ENCODE measurements around the gene SIGLEC1. TPM values are rescaled to one million over a fixed set of nuclear protein-coding genes. Genes with fewer than 3 reads are reported as not detected.
A peak's percentile ranks its signal among the peaks of the same experiment; 100 is the strongest.

The SIGLEC1 gene
- total RNA-seq, 1 experiment from 2014 or later = not detected

DNA sequence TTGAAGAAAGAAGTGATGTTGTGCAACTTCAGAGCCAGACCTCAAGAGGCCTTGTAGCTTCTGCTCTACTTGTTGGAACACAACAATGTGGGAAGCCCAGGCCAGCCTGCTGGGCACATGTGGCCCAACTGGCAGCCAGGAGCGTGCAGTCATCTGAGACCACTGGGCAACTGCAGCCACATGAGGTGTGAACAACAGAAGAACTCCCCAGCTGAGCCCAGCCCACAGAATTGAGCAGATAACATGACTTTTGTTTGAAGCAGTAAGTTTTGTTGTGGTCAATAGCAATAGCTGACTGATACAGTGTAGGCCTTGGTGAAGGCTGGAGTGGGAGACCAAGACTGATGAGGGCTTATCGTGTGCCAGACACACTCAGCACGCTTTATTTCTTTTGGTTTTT is 22.0 kb downstream of the SIGLEC1 start:
- no peak for DNase-seq
- POLR2A ChIA-PET = no interaction called here
- Histone ChIP-seq H3K9me3 (no peaks in the 10 kb centered on the region), H3K4me3 (ENCODE audit: low read depth, low read length) (no peak overlapping the region), H3K4me1 (no peaks in the 10 kb centered on the region), H3K36me3 (ENCODE audit: control insufficient read depth, insufficient read depth, low read length) (no peaks in the 10 kb centered on the region), H3K27me3 (replicated peaks; ENCODE audit: control insufficient read depth, insufficient read depth, low read length) (no peaks in the 10 kb centered on the region)
- intact Hi-C loops (cut with micrococcal nuclease; ENCODE audit: unreplicated experiment) = no loop called here
- Mint-ChIP-seq H3K27me3 (ENCODE audit: insufficient read depth, unreplicated experiment) (no peaks in the 10 kb centered on the region), H3K36me3 (ENCODE audit: insufficient read depth, unreplicated experiment) (no peaks in the 10 kb centered on the region), H3K4me1 (ENCODE audit: low read depth, unreplicated experiment) (peaks cover 7% of the 10 kb centered on the region), H3K9me3 (ENCODE audit: unreplicated experiment) (no peaks in the 10 kb centered on the region), H3K4me3 (ENCODE audit: unreplicated experiment) (no peak overlapping the region), H3K27ac (ENCODE audit: unreplicated experiment) (no peak overlapping the region)
- TF ChIP-seq, protein P1, sequence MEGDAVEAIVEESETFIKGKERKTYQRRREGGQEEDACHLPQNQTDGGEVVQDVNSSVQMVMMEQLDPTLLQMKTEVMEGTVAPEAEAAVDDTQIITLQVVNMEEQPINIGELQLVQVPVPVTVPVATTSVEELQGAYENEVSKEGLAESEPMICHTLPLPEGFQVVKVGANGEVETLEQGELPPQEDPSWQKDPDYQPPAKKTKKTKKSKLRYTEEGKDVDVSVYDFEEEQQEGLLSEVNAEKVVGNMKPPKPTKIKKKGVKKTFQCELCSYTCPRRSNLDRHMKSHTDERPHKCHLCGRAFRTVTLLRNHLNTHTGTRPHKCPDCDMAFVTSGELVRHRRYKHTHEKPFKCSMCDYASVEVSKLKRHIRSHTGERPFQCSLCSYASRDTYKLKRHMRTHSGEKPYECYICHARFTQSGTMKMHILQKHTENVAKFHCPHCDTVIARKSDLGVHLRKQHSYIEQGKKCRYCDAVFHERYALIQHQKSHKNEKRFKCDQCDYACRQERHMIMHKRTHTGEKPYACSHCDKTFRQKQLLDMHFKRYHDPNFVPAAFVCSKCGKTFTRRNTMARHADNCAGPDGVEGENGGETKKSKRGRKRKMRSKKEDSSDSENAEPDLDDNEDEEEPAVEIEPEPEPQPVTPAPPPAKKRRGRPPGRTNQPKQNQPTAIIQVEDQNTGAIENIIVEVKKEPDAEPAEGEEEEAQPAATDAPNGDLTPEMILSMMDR (IDR thresholded peaks at IDR 0.05; ENCODE audit: insufficient read depth in 1 of 2, low read depth in 1 of 2, low read length in 1 of 2, severe bottlenecking in 1 of 2, unreplicated experiment in 1 of 2) = no peak
- no TSS peak for BruUV-seq (replicated peaks)
- CTCF ChIA-PET = no interaction called here

DNA sequence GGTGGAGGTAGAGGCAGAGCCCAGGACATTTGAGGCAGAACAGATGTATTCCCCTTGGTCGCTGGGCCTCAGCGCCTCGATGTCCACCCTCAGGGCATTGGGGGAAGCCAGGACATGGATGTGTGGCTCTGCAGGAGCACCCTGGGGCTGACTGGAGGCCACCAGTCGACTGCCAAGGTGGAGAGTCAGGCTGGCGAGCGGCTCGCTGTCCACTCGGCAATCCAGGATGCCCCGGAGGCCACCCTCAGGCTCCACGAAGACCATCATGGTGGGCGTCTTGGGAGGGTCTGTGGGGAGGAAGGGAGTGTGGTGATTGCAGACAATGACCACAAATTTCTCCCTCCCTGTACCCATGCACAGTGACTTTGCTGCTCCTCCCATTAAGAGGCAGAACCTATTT is 22.4 kb downstream of the SIGLEC1 start:
- CTCF ChIA-PET = no interaction called here
- intact Hi-C loops (cut with micrococcal nuclease; ENCODE audit: unreplicated experiment) = no loop called here

DNA sequence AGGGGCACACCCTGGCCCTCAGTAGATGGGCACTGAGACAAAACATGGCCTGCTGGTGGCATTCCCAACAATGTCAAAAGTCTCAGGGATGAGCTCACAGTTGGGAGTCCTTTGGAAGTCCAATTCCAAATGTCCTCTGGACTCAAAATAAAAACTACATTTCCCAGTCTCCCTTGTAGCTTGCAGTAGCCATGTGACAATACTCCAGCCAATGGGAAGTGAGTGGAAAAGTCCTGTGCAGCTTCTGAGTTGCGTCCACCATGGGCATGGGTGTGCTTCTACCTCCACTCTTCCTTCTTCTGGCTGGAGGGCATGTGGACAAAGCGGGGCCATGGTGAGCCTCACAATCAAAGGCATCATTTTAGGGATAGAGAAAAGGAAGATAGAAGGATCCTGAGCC is 24.7 kb downstream of the SIGLEC1 start:
- no peak overlapping the region for H3K27ac Mint-ChIP-seq (ENCODE audit: unreplicated experiment)
- H3K36me3 Mint-ChIP-seq (ENCODE audit: insufficient read depth, unreplicated experiment) = no peaks in the 10 kb centered on the region
- Histone ChIP-seq H3K4me1 (no peaks in the 10 kb centered on the region), H3K4me3 (ENCODE audit: low read depth, low read length) (no peak overlapping the region), H3K9me3 (no peaks in the 10 kb centered on the region), H3K36me3 (ENCODE audit: control insufficient read depth, insufficient read depth, low read length) (no peaks in the 10 kb centered on the region), H3K27me3 (replicated peaks; ENCODE audit: control insufficient read depth, insufficient read depth, low read length) (no peaks in the 10 kb centered on the region)
- peaks cover 7% of the 10 kb centered on the region for H3K4me1 Mint-ChIP-seq (ENCODE audit: low read depth, unreplicated experiment)
- no peak overlapping the region for H3K4me3 Mint-ChIP-seq (ENCODE audit: unreplicated experiment)
- TF ChIP-seq, protein P1 (IDR thresholded peaks at IDR 0.05; ENCODE audit: insufficient read depth in 1 of 2, low read depth in 1 of 2, low read length in 1 of 2, severe bottlenecking in 1 of 2, unreplicated experiment in 1 of 2) = no peak
- no peaks in the 10 kb centered on the region for H3K27me3 Mint-ChIP-seq (ENCODE audit: insufficient read depth, unreplicated experiment)
- no TSS peak for BruUV-seq (replicated peaks)
- ChIA-PET CTCF (interaction anchor here (0.7 to 2.8 kb wide), 3 partner anchors 10 to 94 kb away, joined by 4 to 11 read pairs (median 4); partner anchors contain the start of gene SPEF1), POLR2A (interaction anchor here (0.7 kb wide), 1 partner anchor 80 kb away, joined by 6 read pairs; the partner anchor contains the start of gene ADISSP)
- peak in 1 of 2 experiments; percentile 45 for DNase-seq
- no peaks in the 10 kb centered on the region for H3K9me3 Mint-ChIP-seq (ENCODE audit: unreplicated experiment)
- intact Hi-C loops (cut with micrococcal nuclease; ENCODE audit: unreplicated experiment) = no loop called here

More for the DNA sequence above, 22.4 kb downstream of the SIGLEC1 start:
- Mint-ChIP-seq H3K27me3 (ENCODE audit: insufficient read depth, unreplicated experiment) (no peaks in the 10 kb centered on the region), H3K4me1 (ENCODE audit: low read depth, unreplicated experiment) (peaks cover 7% of the 10 kb centered on the region), H3K4me3 (ENCODE audit: unreplicated experiment) (no peak overlapping the region), H3K27ac (ENCODE audit: unreplicated experiment) (no peak overlapping the region), H3K9me3 (ENCODE audit: unreplicated experiment) (no peaks in the 10 kb centered on the region), H3K36me3 (ENCODE audit: insufficient read depth, unreplicated experiment) (no peaks in the 10 kb centered on the region)
- no peaks in the 10 kb centered on the region for H3K9me3 ChIP-seq
- TF ChIP-seq, protein P1 (IDR thresholded peaks at IDR 0.05; ENCODE audit: insufficient read depth in 1 of 2, low read depth in 1 of 2, low read length in 1 of 2, severe bottlenecking in 1 of 2, unreplicated experiment in 1 of 2) = no peak
- H3K27me3 ChIP-seq (replicated peaks; ENCODE audit: control insufficient read depth, insufficient read depth, low read length) = no peaks in the 10 kb centered on the region
- no peaks in the 10 kb centered on the region for H3K36me3 ChIP-seq (ENCODE audit: control insufficient read depth, insufficient read depth, low read length)
- no peak overlapping the region for H3K4me3 ChIP-seq (ENCODE audit: low read depth, low read length)
- BruUV-seq (replicated peaks) = no TSS peak
- POLR2A ChIA-PET = no interaction called here
- no peak for DNase-seq
- H3K4me1 ChIP-seq = no peaks in the 10 kb centered on the region

Data from Caco-2 (cell line).